GM23338 (cell line): ENCODE results near the gene OLA1. TPM values are rescaled to one million over a fixed set of nuclear protein-coding genes. Genes with fewer than 3 reads are reported as not detected.

Experiments
- ATAC-seq: fragments of 200-7000 bp; cut with Tn5 transposase; 3 replicates; pipeline ENCODE4 v1.9.1; 2020
- DNase-seq: peaks from one replicate; pipeline ENCODE4 v3.0.0-alpha.2; 2015; ENCODE audit warnings: low spot score
- H2AFZ ChIP-seq: fragments of 200-600 bp; sonication (generic); 2 replicates; pipeline ENCODE4 v1.8.0; 2016; ENCODE audit warnings: antibody characterized with exemption, mild to moderate bottlenecking, moderate library complexity
- H3F3A ChIP-seq: fragments of 200-600 bp; sonication (generic); replicated peaks from 2 replicates; pipeline ENCODE4 v1.8.0; 2017; ENCODE audit warnings: antibody characterized with exemption, mixed run types, low read depth
- H3K27ac ChIP-seq: fragments of 200-600 bp; sonication (generic); 2 replicates; pipeline ENCODE4 v1.6.1; 2016; ENCODE audit warnings: low read depth
- H3K27me3 ChIP-seq: fragments of 200-600 bp; sonication (generic); 2 replicates; pipeline ENCODE4 v1.8.0; 2016; ENCODE audit warnings: mild to moderate bottlenecking, mixed run types, moderate library complexity; ENCODE audit not compliant: insufficient read depth
- H3K36me3 ChIP-seq: fragments of 200-600 bp; sonication (generic); 2 replicates; pipeline ENCODE4 v1.8.0; 2016; ENCODE audit warnings: mild to moderate bottlenecking; ENCODE audit not compliant: insufficient read depth
- H3K4me1 ChIP-seq: fragments of 200-600 bp; sonication (generic); 2 replicates; pipeline ENCODE4 v1.8.0; 2016; ENCODE audit warnings: mild to moderate bottlenecking, moderate library complexity; ENCODE audit not compliant: insufficient read depth
- H3K4me2 ChIP-seq: fragments of 200-600 bp; sonication (generic); 2 replicates; pipeline ENCODE4 v1.7.1; 2017; ENCODE audit warnings: mixed run types
- H3K4me3 ChIP-seq: fragments of 200-600 bp; sonication (generic); 2 replicates; pipeline ENCODE4 v1.6.1; 2016; ENCODE audit warnings: mixed run types
- H3K79me2 ChIP-seq: fragments of 200-600 bp; sonication (generic); replicated peaks from 2 replicates; pipeline ENCODE4 v1.8.0; 2017; ENCODE audit warnings: mild to moderate bottlenecking; ENCODE audit not compliant: insufficient read depth
- H3K9me2 ChIP-seq: fragments of 200-600 bp; sonication (generic); 2 replicates; pipeline ENCODE4 v1.8.0; 2017; ENCODE audit not compliant: insufficient read depth
- H4K20me1 ChIP-seq: fragments of 200-600 bp; sonication (generic); replicated peaks from 2 replicates; pipeline ENCODE4 v1.8.0; 2017; ENCODE audit warnings: mild to moderate bottlenecking; ENCODE audit not compliant: insufficient read depth
- H3K27ac Mint-ChIP-seq: 2 replicates; pipeline ENCODE4 v1.8.0; 2020; ENCODE audit warnings: inconsistent platforms, mild to moderate bottlenecking, moderate library complexity, mixed read lengths
- H3K27me3 Mint-ChIP-seq: 3 replicates; pipeline ENCODE4 v1.8.0; 2022; ENCODE audit warnings: low read depth, mild to moderate bottlenecking, moderate library complexity, mixed read lengths, inconsistent platforms; ENCODE audit not compliant: insufficient read depth, poor library complexity
- H3K36me3 Mint-ChIP-seq: 3 replicates; pipeline ENCODE4 v1.8.0; 2021; ENCODE audit warnings: low read depth, mild to moderate bottlenecking, inconsistent platforms, moderate library complexity, mixed read lengths
- H3K4me1 Mint-ChIP-seq: 3 replicates; pipeline ENCODE4 v1.8.0; 2020; ENCODE audit warnings: mild to moderate bottlenecking, inconsistent platforms, mixed read lengths
- H3K4me3 Mint-ChIP-seq: 3 replicates; pipeline ENCODE4 v1.8.0; 2021; ENCODE audit warnings: moderate library complexity, mild to moderate bottlenecking, inconsistent platforms, mixed read lengths
- H3K9me3 Mint-ChIP-seq: 3 replicates; pipeline ENCODE4 v1.8.0; 2020; ENCODE audit warnings: moderate library complexity, mild to moderate bottlenecking, inconsistent platforms, mixed read lengths
- CREB1 ChIP-seq: fragments of 250-450 bp; sonication (Bioruptor Pico); IDR thresholded peaks from 2 replicates; pipeline ENCODE4 v1.5.0; 2020; ENCODE audit warnings: low read depth, mild to moderate bottlenecking, moderate library complexity
- CTCF ChIP-seq, 2 experiments: fragments of 200-600 bp in 1 of 2; sonication (generic) in 1 of 2; conservative IDR thresholded peaks; 2 replicates each; pipeline versions ENCODE4 v1.5.1 to v1.6.1; 2016 to 2017; ENCODE audit warnings: antibody characterized with exemption in 2 of 2, low read depth in 2 of 2, mild to moderate bottlenecking in 2 of 2, moderate library complexity in 1 of 2
- ETS1 ChIP-seq: IDR thresholded peaks from 2 replicates; pipeline ENCODE4 v1.6.1; 2016; ENCODE audit warnings: antibody characterized with exemption
- EZH2 ChIP-seq: fragments of 200-600 bp; sonication (generic); IDR thresholded peaks from one replicate; pipeline ENCODE4 v1.8.0; 2017; ENCODE audit warnings: antibody characterized with exemption, mild to moderate bottlenecking, low read depth; ENCODE audit not compliant: unreplicated experiment
- EZH2phosphoT487 ChIP-seq: fragments of 200-600 bp; sonication (generic); IDR thresholded peaks from one replicate; pipeline ENCODE4 v1.8.1; 2018; ENCODE audit warnings: antibody characterized with exemption; ENCODE audit not compliant: unreplicated experiment
- JUNB ChIP-seq: IDR thresholded peaks from one replicate; pipeline ENCODE4 v1.6.1; 2016; ENCODE audit warnings: antibody characterized with exemption; ENCODE audit not compliant: unreplicated experiment
- NANOG ChIP-seq: IDR thresholded peaks from 2 replicates; pipeline ENCODE4 v1.6.1; 2016; ENCODE audit warnings: antibody characterized with exemption, borderline replicate concordance
- POLR2AphosphoS5 ChIP-seq: IDR thresholded peaks from 2 replicates; pipeline ENCODE4 v1.6.1; 2016; ENCODE audit warnings: antibody characterized with exemption, low read depth
- REST ChIP-seq: IDR thresholded peaks from one replicate; pipeline ENCODE4 v1.6.1; 2018; ENCODE audit warnings: antibody characterized with exemption; ENCODE audit not compliant: unreplicated experiment
- STAT1 ChIP-seq: IDR thresholded peaks from one replicate; pipeline ENCODE4 v1.6.1; 2016; ENCODE audit warnings: antibody characterized with exemption; ENCODE audit not compliant: unreplicated experiment
- ZNF114 ChIP-seq: fragments of 250-450 bp; sonication (Bioruptor Pico); IDR thresholded peaks from 2 replicates; pipeline ENCODE4 v1.5.0; 2020; ENCODE audit warnings: mild to moderate bottlenecking, moderate library complexity
- ZNF331 ChIP-seq: fragments of 250-450 bp; sonication (Bioruptor Pico); IDR thresholded peaks from 2 replicates; pipeline ENCODE4 v1.5.0; 2020; ENCODE audit warnings: low read depth, mild to moderate bottlenecking, moderate library complexity
- polyA plus RNA-seq: library from polyadenylated mRNA; unstranded; fragments of >200 nt; fragmentation: Nextera tagmentation; extraction: Ambion mirVana; gene quantifications from 2 replicates; pipeline ENCODE4 v1.2.1, GENCODE V29; 2016
- total RNA-seq: library from RNA; depleted of rRNA; stranded (reverse); fragments of >200 nt; shearing (Covaris generic); gene quantifications from 2 replicates; pipeline ENCODE4 v1.2.3, GENCODE V29; 2014
- TF ChIP-seq, protein P1 (sequence below): fragments of 250-450 bp; sonication (Bioruptor Pico); IDR thresholded peaks from 2 replicates; pipeline ENCODE4 v1.5.0; 2020; ENCODE audit warnings: mild to moderate bottlenecking, moderate library complexity

OLA1 gene
- total and polyA plus RNA-seq, 2 experiments from 2014 or later = 104 to 242 TPM

GRCh38 chr2:174054926-174055325 lies 193.4 kb downstream of the OLA1 start:
- Histone ChIP-seq H3K36me3 (no peaks in the 10 kb centered on the region), H3K9me2 (no peaks in the 10 kb centered on the region), H3K79me2 (no peaks in the 10 kb centered on the region), H3K27me3 (no peaks in the 10 kb centered on the region), H3F3A (peaks cover 13% of the 10 kb centered on the region; the same call in 1 of the 2 replicates), H3K4me2 (no peak overlapping the region), H3K4me1 (peaks cover 39% of the 10 kb centered on the region), H3K4me3 (no peak overlapping the region), H3K27ac (no peak overlapping the region), H2AFZ (peak overlapping the region; percentile 76; the same call in 1 of the 2 replicates), H4K20me1 (no peaks in the 10 kb centered on the region)
- peaks cover 3% of the 10 kb centered on the region for H3K27me3 Mint-ChIP-seq
- H3K36me3 Mint-ChIP-seq = peaks cover 13% of the 10 kb centered on the region
- DNase-seq = no peak
- H3K27ac Mint-ChIP-seq = no peak overlapping the region
- peaks cover 13% of the 10 kb centered on the region for H3K9me3 Mint-ChIP-seq
- ATAC-seq = no peak
- peaks cover 34% of the 10 kb centered on the region for H3K4me1 Mint-ChIP-seq
- TF ChIP-seq NANOG (no peak), REST (no peak), JUNB (no peak), ZNF331 (no peak), STAT1 (no peak), ETS1 (no peak), EZH2 (no peak), CTCF (conservative IDR thresholded peaks at IDR 0.05; ENCODE audit: low read depth in 2 of 2) (no peak), CREB1 (CRISPR knock-in tag) (no peak), POLR2AphosphoS5 (no peak), EZH2phosphoT487 (no peak), ZNF114 (CRISPR knock-in tag) (no peak)
- TF ChIP-seq, protein P1, sequence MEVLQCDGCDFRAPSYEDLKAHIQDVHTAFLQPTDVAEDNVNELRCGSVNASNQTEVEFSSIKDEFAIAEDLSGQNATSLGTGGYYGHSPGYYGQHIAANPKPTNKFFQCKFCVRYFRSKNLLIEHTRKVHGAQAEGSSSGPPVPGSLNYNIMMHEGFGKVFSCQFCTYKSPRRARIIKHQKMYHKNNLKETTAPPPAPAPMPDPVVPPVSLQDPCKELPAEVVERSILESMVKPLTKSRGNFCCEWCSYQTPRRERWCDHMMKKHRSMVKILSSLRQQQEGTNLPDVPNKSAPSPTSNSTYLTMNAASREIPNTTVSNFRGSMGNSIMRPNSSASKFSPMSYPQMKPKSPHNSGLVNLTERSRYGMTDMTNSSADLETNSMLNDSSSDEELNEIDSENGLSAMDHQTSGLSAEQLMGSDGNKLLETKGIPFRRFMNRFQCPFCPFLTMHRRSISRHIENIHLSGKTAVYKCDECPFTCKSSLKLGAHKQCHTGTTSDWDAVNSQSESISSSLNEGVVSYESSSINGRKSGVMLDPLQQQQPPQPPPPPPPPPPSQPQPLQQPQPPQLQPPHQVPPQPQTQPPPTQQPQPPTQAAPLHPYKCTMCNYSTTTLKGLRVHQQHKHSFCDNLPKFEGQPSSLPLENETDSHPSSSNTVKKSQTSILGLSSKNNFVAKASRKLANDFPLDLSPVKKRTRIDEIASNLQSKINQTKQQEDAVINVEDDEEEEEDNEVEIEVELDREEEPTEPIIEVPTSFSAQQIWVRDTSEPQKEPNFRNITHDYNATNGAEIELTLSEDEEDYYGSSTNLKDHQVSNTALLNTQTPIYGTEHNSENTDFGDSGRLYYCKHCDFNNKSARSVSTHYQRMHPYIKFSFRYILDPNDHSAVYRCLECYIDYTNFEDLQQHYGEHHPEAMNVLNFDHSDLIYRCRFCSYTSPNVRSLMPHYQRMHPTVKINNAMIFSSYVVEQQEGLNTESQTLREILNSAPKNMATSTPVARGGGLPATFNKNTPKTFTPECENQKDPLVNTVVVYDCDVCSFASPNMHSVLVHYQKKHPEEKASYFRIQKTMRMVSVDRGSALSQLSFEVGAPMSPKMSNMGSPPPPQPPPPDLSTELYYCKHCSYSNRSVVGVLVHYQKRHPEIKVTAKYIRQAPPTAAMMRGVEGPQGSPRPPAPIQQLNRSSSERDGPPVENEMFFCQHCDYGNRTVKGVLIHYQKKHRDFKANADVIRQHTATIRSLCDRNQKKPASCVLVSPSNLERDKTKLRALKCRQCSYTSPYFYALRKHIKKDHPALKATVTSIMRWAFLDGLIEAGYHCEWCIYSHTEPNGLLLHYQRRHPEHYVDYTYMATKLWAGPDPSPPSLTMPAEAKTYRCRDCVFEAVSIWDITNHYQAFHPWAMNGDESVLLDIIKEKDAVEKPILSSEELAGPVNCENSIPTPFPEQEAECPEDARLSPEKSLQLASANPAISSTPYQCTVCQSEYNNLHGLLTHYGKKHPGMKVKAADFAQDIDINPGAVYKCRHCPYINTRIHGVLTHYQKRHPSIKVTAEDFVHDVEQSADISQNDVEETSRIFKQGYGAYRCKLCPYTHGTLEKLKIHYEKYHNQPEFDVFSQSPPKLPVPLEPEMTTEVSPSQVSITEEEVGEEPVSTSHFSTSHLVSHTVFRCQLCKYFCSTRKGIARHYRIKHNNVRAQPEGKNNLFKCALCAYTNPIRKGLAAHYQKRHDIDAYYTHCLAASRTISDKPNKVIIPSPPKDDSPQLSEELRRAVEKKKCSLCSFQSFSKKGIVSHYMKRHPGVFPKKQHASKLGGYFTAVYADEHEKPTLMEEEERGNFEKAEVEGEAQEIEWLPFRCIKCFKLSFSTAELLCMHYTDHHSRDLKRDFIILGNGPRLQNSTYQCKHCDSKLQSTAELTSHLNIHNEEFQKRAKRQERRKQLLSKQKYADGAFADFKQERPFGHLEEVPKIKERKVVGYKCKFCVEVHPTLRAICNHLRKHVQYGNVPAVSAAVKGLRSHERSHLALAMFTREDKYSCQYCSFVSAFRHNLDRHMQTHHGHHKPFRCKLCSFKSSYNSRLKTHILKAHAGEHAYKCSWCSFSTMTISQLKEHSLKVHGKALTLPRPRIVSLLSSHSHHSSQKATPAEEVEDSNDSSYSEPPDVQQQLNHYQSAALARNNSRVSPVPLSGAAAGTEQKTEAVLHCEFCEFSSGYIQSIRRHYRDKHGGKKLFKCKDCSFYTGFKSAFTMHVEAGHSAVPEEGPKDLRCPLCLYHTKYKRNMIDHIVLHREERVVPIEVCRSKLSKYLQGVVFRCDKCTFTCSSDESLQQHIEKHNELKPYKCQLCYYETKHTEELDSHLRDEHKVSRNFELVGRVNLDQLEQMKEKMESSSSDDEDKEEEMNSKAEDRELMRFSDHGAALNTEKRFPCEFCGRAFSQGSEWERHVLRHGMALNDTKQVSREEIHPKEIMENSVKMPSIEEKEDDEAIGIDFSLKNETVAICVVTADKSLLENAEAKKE = no peak
- H3K4me3 Mint-ChIP-seq = no peak overlapping the region
